ENCODE results near the gene GZMB.

Gene GZMB

GRCh38 chr14:24607081-24607480, 26.9 kb downstream of the GZMB start:
- TF ChIP-seq POLR2AphosphoS5 (IDR thresholded peaks at IDR 0.05; ENCODE audit: low read depth) = peak; percentile 93
- TF ChIP-seq CTCF (IDR thresholded peaks at IDR 0.05; ENCODE audit: insufficient read depth, low read length) = no peak
- peak; percentile 13; the same call in 1 of the 2 replicates for TF ChIP-seq SPI1 (IDR thresholded peaks at IDR 0.05; ENCODE audit: borderline replicate concordance, low read depth)
- peak in 1 of 2 experiments; percentile 79 for DNase-seq (ENCODE audit: low read depth in 1 of 2, low spot score in 1 of 2)
- no peaks in the 10 kb centered on the region for H3K27me3 ChIP-seq (ENCODE audit: insufficient read depth, poor library complexity, severe bottlenecking)
- no peak overlapping the region for H3K4me3 ChIP-seq (replicated peaks; ENCODE audit: insufficient read depth, low read length)
- no peak overlapping the region for H3K27ac ChIP-seq (replicated peaks)

- H3K27me3 ChIP-seq (ENCODE audit: insufficient read depth, poor library complexity, severe bottlenecking) = no peaks in the 10 kb centered on the region
- peak in 1 of 2 experiments; percentile 41 for DNase-seq (ENCODE audit: low read depth in 1 of 2, low spot score in 1 of 2)
- no peak for TF ChIP-seq SPI1 (IDR thresholded peaks at IDR 0.05; ENCODE audit: borderline replicate concordance, low read depth)
- no peak for TF ChIP-seq REST (IDR thresholded peaks at IDR 0.05; ENCODE audit: insufficient replicate concordance, low read depth)
- TF ChIP-seq CTCF (IDR thresholded peaks at IDR 0.05; ENCODE audit: insufficient read depth, low read length) = no peak
- no peak for TF ChIP-seq GABPA (IDR thresholded peaks at IDR 0.05; ENCODE audit: low read depth)
- TF ChIP-seq POLR2AphosphoS5 (IDR thresholded peaks at IDR 0.05; ENCODE audit: low read depth) = no peak
- H3K4me3 ChIP-seq (replicated peaks; ENCODE audit: insufficient read depth, low read length) = no peak overlapping the region
- no peak overlapping the region for H3K27ac ChIP-seq (replicated peaks)
These were observed 27.7 kb downstream of the GZMB start for GRCh38 chr14:24606297-24606696.

GRCh38 chr14:24605435-24606190, 28.4 kb downstream of the GZMB start:
- Histone ChIP-seq H3K27ac (replicated peaks) (0 out of 2 replicates have a peak overlapping the region, but pooled peaks have one; percentile 3), H3K4me3 (replicated peaks; ENCODE audit: insufficient read depth, low read length) (no peak overlapping the region), H3K27me3 (ENCODE audit: insufficient read depth, poor library complexity, severe bottlenecking) (no peaks in the 10 kb centered on the region)
- DNase-seq (ENCODE audit: low read depth in 1 of 2, low spot score in 1 of 2) = peak in 1 of 2 experiments; percentile 73
- TF ChIP-seq REST (IDR thresholded peaks at IDR 0.05; ENCODE audit: insufficient replicate concordance, low read depth) (no peak), CTCF (IDR thresholded peaks at IDR 0.05; ENCODE audit: insufficient read depth, low read length) (peak; percentile 84)

- H3K27me3 ChIP-seq (ENCODE audit: insufficient read depth, poor library complexity, severe bottlenecking) = no peaks in the 10 kb centered on the region
- no peak for TF ChIP-seq POLR2AphosphoS5 (IDR thresholded peaks at IDR 0.05; ENCODE audit: low read depth)
- no peak for TF ChIP-seq SPI1 (IDR thresholded peaks at IDR 0.05; ENCODE audit: borderline replicate concordance, low read depth)
- no peak for TF ChIP-seq REST (IDR thresholded peaks at IDR 0.05; ENCODE audit: insufficient replicate concordance, low read depth)
- no peak for TF ChIP-seq GABPA (IDR thresholded peaks at IDR 0.05; ENCODE audit: low read depth)
- no peak for TF ChIP-seq CTCF (IDR thresholded peaks at IDR 0.05; ENCODE audit: insufficient read depth, low read length)
- H3K4me3 ChIP-seq (replicated peaks; ENCODE audit: insufficient read depth, low read length) = no peak overlapping the region
- no peak overlapping the region for H3K27ac ChIP-seq (replicated peaks)
- no peak for DNase-seq (ENCODE audit: low read depth in 1 of 2, low spot score in 1 of 2)
These were observed 36.6 kb downstream of the GZMB start for GRCh38 chr14:24597403-24597802.

All from HL-60 (cell line).